Right atrium auricular region (tissue), 2 donors: ENCODE results near the gene TRAF7. TPM values are rescaled to one million over a fixed set of nuclear protein-coding genes. Genes with fewer than 3 reads are reported as not detected.
"Not testable (repeated sequence)": the region's sequence is repeated elsewhere in the genome, so short reads cannot be mapped to it uniquely, and the experiment has no call there.

Experiments
- DNase-seq: peaks from one replicate; pipeline ENCODE4 v3.0.0-alpha.2; 2019; ENCODE audit warnings: low spot score
- H3K27ac ChIP-seq, 2 donors: fragments of 200-600 bp; sonication (generic); 1 replicate in 1 of 2; 2 replicates in 1 of 2; pipeline ENCODE4 v1.5.1; 2016 to 2019
- H3K27me3 ChIP-seq, 2 donors: fragments of 200-600 bp; sonication (generic); one replicate each; pipeline versions ENCODE4 v1.5.1 to v1.6.0; 2017 to 2019
- H3K36me3 ChIP-seq: fragments of 200-600 bp; sonication (generic); one replicate; pipeline ENCODE4 v1.5.1; 2016
- H3K4me1 ChIP-seq, 2 donors: fragments of 200-600 bp; sonication (generic); one replicate each; pipeline versions ENCODE4 v1.5.1 to v1.6.0; 2017 to 2019
- H3K4me3 ChIP-seq, 2 donors: fragments of 200-600 bp; sonication (generic); 1 replicate in 1 of 2; 2 replicates in 1 of 2; pipeline ENCODE4 v1.5.1; 2017 to 2019; ENCODE audit warnings: mild to moderate bottlenecking in 1 of 2, moderate library complexity in 1 of 2
- H3K9me3 ChIP-seq, 2 donors: fragments of 200-600 bp; sonication (generic); one replicate each; pipeline ENCODE4 v1.5.1; 2019
- CTCF ChIP-seq, 2 donors: fragments of 200-600 bp; sonication (generic); IDR thresholded peaks; one replicate each; pipeline ENCODE4 v1.5.1; 2019; ENCODE audit warnings: antibody characterized with exemption in 2 of 2
- total RNA-seq, 2 donors: library from RNA; depleted of rRNA; stranded (reverse); fragments of >200 nt; gene quantifications; one replicate each; pipeline ENCODE4 v1.1.0, GENCODE V29; 2016

TRAF7 gene
- total RNA-seq = 10 to 100 TPM; 16.1 to 27.0 TPM

DNA sequence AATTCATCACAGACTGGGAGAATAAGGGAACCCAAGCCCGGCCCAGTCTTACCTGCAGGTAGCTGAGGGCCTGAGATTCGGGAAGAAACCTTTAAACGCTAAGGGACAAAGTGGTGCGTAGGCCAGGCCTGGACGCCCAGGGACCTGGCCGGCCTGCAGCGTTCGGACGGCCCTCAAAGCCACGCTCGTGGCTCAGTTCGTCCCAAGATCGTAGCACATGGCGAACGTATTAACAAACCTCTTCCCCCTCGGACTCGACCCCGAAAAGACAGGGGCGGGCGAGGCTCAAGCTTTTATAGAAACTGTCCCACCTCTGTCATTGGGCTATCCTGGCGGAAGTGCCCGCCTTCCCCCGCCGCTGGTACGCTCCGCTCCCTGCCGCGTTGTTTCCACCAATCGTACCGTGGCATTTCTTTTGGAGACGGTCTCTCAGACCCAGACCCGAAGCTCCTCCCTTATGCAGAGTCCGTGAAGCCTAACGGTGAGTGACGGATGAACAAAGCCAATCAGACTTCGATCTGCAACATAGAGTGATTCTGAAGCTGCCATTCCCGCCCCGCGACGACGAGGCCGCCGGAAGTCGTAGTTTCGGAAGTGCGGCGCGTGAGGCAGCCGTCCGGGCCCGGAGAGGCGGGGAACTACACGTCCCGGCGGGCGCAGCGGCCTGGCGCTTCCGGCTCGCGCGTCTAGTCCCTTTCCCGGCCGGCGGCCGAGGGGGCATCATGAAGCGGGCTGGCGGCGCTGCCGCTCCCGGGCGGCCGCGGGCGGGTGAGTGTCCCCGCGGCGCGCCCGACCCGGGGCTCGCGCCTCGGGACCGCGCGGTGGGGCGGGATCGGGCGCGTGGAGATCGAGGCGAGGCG is at the start of gene TRAF7:
TSS of gene TRAF7 (plus strand) at position 692 of the 860 bp plus-strand sequence. CDS start 8,139 bp downstream, outside the sequence.
- DNase-seq = peak; percentile 100
- Histone ChIP-seq H3K27ac (peak within 1 kb of the TSS; percentile 66 to 82), H3K9me3 (no peaks in the 10 kb centered on the region), H3K4me3 (peak within 1 kb of the TSS; percentile 80 to 84), H3K27me3 (no peaks in the 10 kb centered on the region), H3K4me1 (peaks cover 3 to 85% of the 10 kb centered on the region in 2 donors), H3K36me3 (peaks cover 10% of the 10 kb centered on the region)
- no peak for TF ChIP-seq CTCF (IDR thresholded peaks at IDR 0.05)

GRCh38 chr16:2106211-2106610 is 49.4 kb upstream of the TRAF7 start:
- not testable (repeated sequence) for H3K27me3 ChIP-seq, H3K4me3 ChIP-seq, H3K27ac ChIP-seq, H3K4me1 ChIP-seq, DNase-seq, H3K9me3 ChIP-seq
- peaks cover 71% of the 10 kb centered on the region for H3K36me3 ChIP-seq

GRCh38 chr16:2107121-2107790 is 48.3 kb upstream of the TRAF7 start:
- H3K27me3 ChIP-seq, H3K9me3 ChIP-seq, H3K4me3 ChIP-seq, H3K27ac ChIP-seq, DNase-seq, H3K4me1 ChIP-seq: not testable (repeated sequence)
- peaks cover 71% of the 10 kb centered on the region for H3K36me3 ChIP-seq

- DNase-seq, H3K4me1 ChIP-seq, H3K27me3 ChIP-seq, H3K27ac ChIP-seq, H3K4me3 ChIP-seq, H3K9me3 ChIP-seq: not testable (repeated sequence)
- peaks cover 66% of the 10 kb centered on the region for H3K36me3 ChIP-seq
These were observed 47.8 kb upstream of the TRAF7 start for GRCh38 chr16:2107791-2108125.

DNA sequence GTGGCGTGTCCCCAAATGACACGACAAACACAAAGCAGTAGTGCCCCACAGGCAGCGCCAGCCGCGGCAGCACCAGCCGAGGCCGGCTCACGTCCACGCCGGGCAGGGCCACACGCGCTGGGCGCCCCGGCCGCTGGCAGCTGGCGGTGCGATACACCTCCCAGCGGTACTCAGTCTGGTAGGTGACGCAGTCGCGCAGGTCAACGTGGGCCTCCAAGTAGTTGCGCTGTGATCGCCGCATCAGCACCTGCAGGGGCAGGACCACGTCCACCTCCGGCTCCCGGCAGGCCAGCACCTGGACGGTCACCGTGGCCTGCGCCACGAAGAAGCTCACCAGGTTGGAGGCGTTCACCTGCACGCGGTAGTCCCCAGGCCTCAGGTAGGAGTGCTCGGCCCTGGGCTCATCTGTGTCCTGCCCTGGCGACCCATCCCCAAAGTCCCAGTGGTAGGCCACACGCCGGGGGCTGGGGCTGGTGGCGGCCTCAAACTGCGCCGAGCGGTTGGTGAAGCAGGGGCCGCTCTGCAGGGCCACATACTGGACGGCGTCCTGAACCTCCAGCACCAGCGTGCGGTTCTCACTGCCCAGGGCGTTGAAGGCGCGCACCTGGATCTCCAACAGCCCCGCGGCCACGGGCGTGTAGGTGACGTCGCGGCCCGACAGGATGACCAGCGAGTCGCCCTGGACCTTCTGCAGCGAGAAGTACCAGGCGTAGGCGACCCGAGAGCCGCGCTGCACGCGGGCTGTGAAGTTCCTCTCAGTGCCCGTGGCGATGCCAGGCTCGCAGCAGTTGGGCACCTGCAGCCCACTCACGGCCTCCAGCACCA is 46.9 kb upstream of the TRAF7 start:
- not testable (repeated sequence) for H3K4me1 ChIP-seq, DNase-seq, H3K27me3 ChIP-seq, H3K4me3 ChIP-seq, H3K27ac ChIP-seq, H3K9me3 ChIP-seq
- peaks cover 63% of the 10 kb centered on the region for H3K36me3 ChIP-seq

DNA sequence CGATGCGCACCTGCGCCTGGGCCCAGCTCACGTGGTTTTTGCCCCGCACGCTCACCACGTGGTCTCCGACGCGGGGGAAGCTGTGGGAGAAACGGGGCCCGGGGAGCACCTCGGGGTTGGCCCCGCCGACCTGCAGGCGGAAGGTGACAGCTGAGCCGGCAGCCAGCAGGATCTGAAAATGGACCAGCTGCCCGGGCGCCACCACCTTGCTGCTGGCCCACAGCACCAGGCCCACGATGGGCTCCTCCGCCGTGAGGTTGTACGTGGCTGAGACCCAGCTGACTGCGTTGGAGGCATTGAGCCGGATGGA is 46.4 kb upstream of the TRAF7 start:
- not testable (repeated sequence) for H3K27me3 ChIP-seq, H3K4me3 ChIP-seq, H3K27ac ChIP-seq, DNase-seq, H3K9me3 ChIP-seq, H3K4me1 ChIP-seq
- peaks cover 69% of the 10 kb centered on the region for H3K36me3 ChIP-seq

GRCh38 chr16:2109872-2110271 is 45.7 kb upstream of the TRAF7 start:
- H3K4me3 ChIP-seq, H3K9me3 ChIP-seq, H3K27ac ChIP-seq, H3K27me3 ChIP-seq, H3K4me1 ChIP-seq, DNase-seq: not testable (repeated sequence)
- H3K36me3 ChIP-seq = peaks cover 72% of the 10 kb centered on the region

DNA sequence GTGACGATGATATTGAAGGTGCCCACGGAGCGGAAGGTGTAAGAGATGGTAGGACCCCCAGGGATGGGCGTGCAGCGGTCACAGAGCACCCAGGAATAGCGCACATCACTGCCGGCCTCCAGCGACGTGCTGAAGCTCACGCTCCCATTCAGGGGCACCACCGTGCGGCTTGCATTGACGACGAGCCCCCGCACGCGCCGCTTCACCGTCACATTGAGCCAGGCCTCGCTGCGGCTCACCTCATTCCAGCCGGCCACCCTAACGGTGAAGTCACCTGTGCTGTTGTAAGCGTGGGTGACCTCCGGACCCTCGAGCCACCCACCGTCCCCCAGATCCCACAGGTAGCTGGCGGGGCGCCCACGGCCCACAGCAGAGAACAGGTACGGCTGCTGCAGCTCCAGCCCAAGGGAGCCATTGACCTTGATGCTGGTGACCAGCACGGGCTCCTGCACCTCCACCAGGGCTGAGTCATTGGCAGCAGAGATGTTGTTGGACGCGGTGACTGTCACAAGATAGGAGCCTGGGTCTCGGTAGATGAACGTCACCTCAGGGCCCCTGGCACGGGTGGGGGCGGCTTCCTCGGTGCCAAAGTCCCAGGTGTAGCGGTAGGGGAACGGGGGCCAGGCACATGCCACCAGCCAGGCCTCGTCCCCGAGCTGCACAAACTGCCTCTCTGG is 45.1 kb upstream of the TRAF7 start:
- H3K9me3 ChIP-seq, H3K27me3 ChIP-seq, H3K27ac ChIP-seq, H3K4me3 ChIP-seq, DNase-seq, H3K4me1 ChIP-seq: not testable (repeated sequence)
- H3K36me3 ChIP-seq = peaks cover 67% of the 10 kb centered on the region

DNA sequence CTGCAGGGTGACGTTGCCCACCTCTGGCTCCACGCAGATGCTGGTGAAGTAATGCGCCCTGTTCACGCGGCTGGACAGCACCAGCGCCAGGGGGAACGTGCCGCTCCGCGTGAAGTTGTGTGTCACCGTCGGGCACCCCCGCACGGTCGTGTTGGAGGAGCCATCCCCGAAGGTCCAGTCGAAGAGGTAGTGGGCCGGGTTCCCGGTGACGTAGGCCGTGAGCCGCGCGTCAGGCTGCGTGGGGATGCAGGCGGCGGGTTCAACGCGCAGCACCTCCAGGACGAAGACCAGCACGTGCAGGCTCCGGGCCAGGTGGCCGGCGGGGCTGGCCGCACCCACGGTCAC is 44.6 kb upstream of the TRAF7 start:
- not testable (repeated sequence) for H3K4me3 ChIP-seq, H3K9me3 ChIP-seq, H3K27me3 ChIP-seq, DNase-seq, H3K27ac ChIP-seq, H3K4me1 ChIP-seq
- peaks cover 62% of the 10 kb centered on the region for H3K36me3 ChIP-seq

- not testable (repeated sequence) for DNase-seq, H3K27ac ChIP-seq, H3K4me1 ChIP-seq, H3K9me3 ChIP-seq, H3K4me3 ChIP-seq, H3K27me3 ChIP-seq
- H3K36me3 ChIP-seq = peaks cover 58% of the 10 kb centered on the region
These were observed 43.9 kb upstream of the TRAF7 start for GRCh38 chr16:2111412-2112335.

- not testable (repeated sequence) for DNase-seq, H3K27ac ChIP-seq, H3K9me3 ChIP-seq, H3K27me3 ChIP-seq, H3K4me3 ChIP-seq
- H3K4me1 ChIP-seq = peaks cover 0 to 13% of the 10 kb centered on the region in 2 donors
- peaks cover 54% of the 10 kb centered on the region for H3K36me3 ChIP-seq
These were observed 43.0 kb upstream of the TRAF7 start for GRCh38 chr16:2112539-2113106.

- not testable (repeated sequence) for H3K4me3 ChIP-seq, H3K9me3 ChIP-seq, H3K27ac ChIP-seq, H3K27me3 ChIP-seq, DNase-seq
- Histone ChIP-seq H3K36me3 (peaks cover 38% of the 10 kb centered on the region), H3K4me1 (peaks cover 0 to 13% of the 10 kb centered on the region in 2 donors)
These were observed 41.4 kb upstream of the TRAF7 start for GRCh38 chr16:2114225-2114624.
